ENCODE measurements around the gene DCAF7. TPM values are rescaled to one million over a fixed set of nuclear protein-coding genes. Genes with fewer than 3 reads are reported as not detected.

The DCAF7 gene
- total and polyA plus RNA-seq, 2 of the 4 experiments (the other 2 are of a cell fraction): 40.9 to 52.8 TPM

GRCh38 chr17:63568563-63568962, 18.3 kb downstream of the DCAF7 start:
- Histone ChIP-seq H3K9me3 (ENCODE audit: control insufficient read depth, insufficient read depth, low read length) (no peaks in the 10 kb centered on the region), H3K9me1 (ENCODE audit: insufficient read depth, low read length) (peaks cover 14% of the 10 kb centered on the region), H3K4me1 (ENCODE audit: control insufficient read depth, insufficient read depth, low read length) (peaks cover 4% of the 10 kb centered on the region), H3K4ac (ENCODE audit: low read depth, low read length) (no peak overlapping the region), H3K27ac (ENCODE audit: insufficient read depth, low read length) (no peak overlapping the region), H2AFZ (replicated peaks; ENCODE audit: low read length, poor library complexity) (no peak overlapping the region), H3K4me3 (ENCODE audit: insufficient read depth, low read depth, low read length) (no peak overlapping the region), H2AK9ac (replicated peaks; ENCODE audit: low read depth, low read length, poor library complexity) (no peak overlapping the region), H3K27me3 (ENCODE audit: control insufficient read depth, insufficient read depth, low read length) (no peaks in the 10 kb centered on the region), H3K14ac (replicated peaks; ENCODE audit: low read depth, low read length) (no peak overlapping the region), H4K20me1 (ENCODE audit: insufficient read depth, low read length) (peaks cover 81% of the 10 kb centered on the region), H4K5ac (ENCODE audit: low read depth, low read length) (no peak overlapping the region), H2AK5ac (ENCODE audit: low read depth, low read length) (no peak overlapping the region), H3K23ac (ENCODE audit: low read depth, low read length) (no peak overlapping the region), H3K9ac (ENCODE audit: low read depth, low read length) (no peak overlapping the region), H3K36me3 (ENCODE audit: control insufficient read depth, insufficient read depth, low read length) (peaks cover 3% of the 10 kb centered on the region; the same call in 1 of the 2 replicates), H4K91ac (ENCODE audit: insufficient read depth, low read depth, low read length) (no peak overlapping the region), H3K79me1 (ENCODE audit: low read depth in 1 of 2, low read length in 2 of 2) (peaks cover 32 to 76% of the 10 kb centered on the region in 2 experiments), H3K56ac (ENCODE audit: extremely low read depth, insufficient read depth, low read length) (no peak overlapping the region), H2BK20ac (ENCODE audit: low read depth, low read length) (no peak overlapping the region), H3K4me2 (ENCODE audit: low read depth, low read length) (no peak overlapping the region), H2BK5ac (ENCODE audit: low read depth, low read length, poor library complexity, severe bottlenecking) (no peak overlapping the region), H3K18ac (ENCODE audit: low read depth, low read length) (no peak overlapping the region), H2BK15ac (ENCODE audit: low read depth, low read length) (no peak overlapping the region), H4K8ac (ENCODE audit: low read depth in 2 of 2, low read length in 2 of 2) (no peak overlapping the region), H2BK120ac (ENCODE audit: low read depth, low read length) (no peak overlapping the region)
- ChIA-PET CTCF (no interaction called here), POLR2A (ENCODE audit: unreplicated experiment) (interaction anchor here (0.5 kb wide), 1 partner anchor 18 kb away, joined by 4 read pairs; the partner anchor contains the start of gene DCAF7)
- 91% methylated on average over 3 of the region's 8 CpGs; no CpG with 5 or more reads in 1 of the 2 experiments for WGBS, 2 experiments (ENCODE audit: extremely low coverage in 2 of 2, insufficient read length in 1 of 2)
- no peak for TF ChIP-seq MXI1 (IDR thresholded peaks at IDR 0.05; ENCODE audit: borderline replicate concordance, low read depth, low read length)
- no peak for TF ChIP-seq FOS (IDR thresholded peaks at IDR 0.05; ENCODE audit: low read depth, low read length)
- TF ChIP-seq ELK1 (IDR thresholded peaks at IDR 0.05; ENCODE audit: borderline replicate concordance, low read depth, low read length): no peak
- no peak for TF ChIP-seq MAZ (IDR thresholded peaks at IDR 0.05; ENCODE audit: borderline replicate concordance, low read depth, low read length)
- TF ChIP-seq MAFK (IDR thresholded peaks at IDR 0.05; ENCODE audit: low read depth, low read length): no peak
- no peak for TF ChIP-seq CHD1 (IDR thresholded peaks at IDR 0.05; ENCODE audit: low read depth, low read length)
- no peak for TF ChIP-seq RAD21 (IDR thresholded peaks at IDR 0.05; ENCODE audit: low read length)
- no peak for TF ChIP-seq POLR2A (IDR thresholded peaks at IDR 0.05; ENCODE audit: low read depth, low read length)
- no peak for TF ChIP-seq CEBPB (IDR thresholded peaks at IDR 0.05; ENCODE audit: low read depth, low read length)
- TF ChIP-seq BHLHE40 (IDR thresholded peaks at IDR 0.05; ENCODE audit: low read depth, low read length): no peak
- TF ChIP-seq NFE2L2 (IDR thresholded peaks at IDR 0.05; ENCODE audit: low read depth, low read length): no peak
- TF ChIP-seq CTCF (conservative IDR thresholded peaks at IDR 0.05; ENCODE audit: low read depth, low read length): no peak
- no peak for TF ChIP-seq SMC3 (IDR thresholded peaks at IDR 0.05; ENCODE audit: low read depth, low read length)
- no peak for TF ChIP-seq RCOR1 (IDR thresholded peaks at IDR 0.05; ENCODE audit: insufficient replicate concordance, low read length)
- no peak for TF ChIP-seq RFX5 (IDR thresholded peaks at IDR 0.05; ENCODE audit: low read depth, low read length)
- TF ChIP-seq USF2 (IDR thresholded peaks at IDR 0.05; ENCODE audit: low read depth, low read length): no peak
- DNase-seq: no peak
- in situ Hi-C loops (cut with MboI; ENCODE audit: low sequenced_read_pairs): no loop called here
- ATAC-seq (ENCODE audit: low read depth): no peak
- no TSS peak for BruUV-seq (replicated peaks)
- dilution Hi-C loops (cut with HindIII; ENCODE audit: low sequenced_read_pairs, unreplicated experiment): no loop called here
- intact Hi-C loops (cut with micrococcal nuclease): no loop called here

Data from IMR-90 (cell line).